GM19328 (cell line): ENCODE results near the gene AXL.
"Not testable (repeated sequence)": the region's sequence is repeated elsewhere in the genome, so short reads cannot be mapped to it uniquely, and the experiment has no call there.

Source experiments
- ATAC-seq: cut with Tn5 transposase; IDR thresholded peaks from one replicate; pipeline ENCODE4 v1.9.1; 2021; ENCODE audit warnings: mild to moderate bottlenecking, moderate library complexity; ENCODE audit not compliant: unreplicated experiment

Gene AXL

GRCh38 chr19:41218615-41219507, at the start of gene AXL:
TSS of gene AXL (plus strand) at chr19:41219223. CDS start at chr19:41219393, 170 bp downstream.
- ATAC-seq: no peak

DNA sequence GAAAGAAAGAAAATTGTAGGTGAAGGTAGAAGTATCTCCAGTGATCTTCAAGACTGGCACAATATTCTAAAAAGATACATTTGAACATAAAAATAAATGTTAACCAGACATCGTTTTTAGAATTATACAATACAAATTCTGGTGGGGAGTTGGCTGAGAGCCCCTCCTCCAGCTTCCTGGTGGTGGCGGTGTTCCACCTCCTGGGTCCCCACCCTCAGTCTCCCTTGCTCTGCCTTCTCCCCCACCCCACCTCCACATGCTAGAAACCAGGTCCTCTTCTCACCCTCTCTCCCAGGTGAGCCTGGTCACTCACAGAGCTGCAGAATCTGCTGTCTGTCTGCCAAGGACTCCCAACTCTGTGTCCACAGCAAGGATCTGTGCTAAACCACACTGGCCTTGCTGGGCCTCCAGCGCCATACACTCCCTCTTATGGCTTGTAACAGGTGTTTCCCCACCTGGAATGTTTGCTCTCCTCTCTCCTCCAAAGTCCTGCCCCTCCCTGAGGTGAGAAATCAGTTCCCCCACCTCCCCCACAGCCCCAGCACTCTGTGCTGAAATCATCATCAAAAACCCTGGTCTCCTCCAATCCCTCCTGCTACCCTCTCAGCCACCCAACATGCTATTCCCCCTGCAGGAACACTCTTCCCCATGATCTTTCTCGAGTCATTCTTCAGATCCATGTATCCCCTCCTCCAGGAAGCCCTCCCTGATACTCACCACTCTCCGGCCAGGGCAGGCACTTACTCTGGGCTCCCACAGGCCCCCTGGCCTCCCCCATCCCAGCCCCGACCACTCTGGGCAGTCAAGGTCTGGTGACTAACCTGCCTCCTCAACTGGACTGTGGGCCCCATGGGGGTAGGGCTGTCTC, 46.5 kb upstream of the AXL start:
- ATAC-seq: no peak

DNA sequence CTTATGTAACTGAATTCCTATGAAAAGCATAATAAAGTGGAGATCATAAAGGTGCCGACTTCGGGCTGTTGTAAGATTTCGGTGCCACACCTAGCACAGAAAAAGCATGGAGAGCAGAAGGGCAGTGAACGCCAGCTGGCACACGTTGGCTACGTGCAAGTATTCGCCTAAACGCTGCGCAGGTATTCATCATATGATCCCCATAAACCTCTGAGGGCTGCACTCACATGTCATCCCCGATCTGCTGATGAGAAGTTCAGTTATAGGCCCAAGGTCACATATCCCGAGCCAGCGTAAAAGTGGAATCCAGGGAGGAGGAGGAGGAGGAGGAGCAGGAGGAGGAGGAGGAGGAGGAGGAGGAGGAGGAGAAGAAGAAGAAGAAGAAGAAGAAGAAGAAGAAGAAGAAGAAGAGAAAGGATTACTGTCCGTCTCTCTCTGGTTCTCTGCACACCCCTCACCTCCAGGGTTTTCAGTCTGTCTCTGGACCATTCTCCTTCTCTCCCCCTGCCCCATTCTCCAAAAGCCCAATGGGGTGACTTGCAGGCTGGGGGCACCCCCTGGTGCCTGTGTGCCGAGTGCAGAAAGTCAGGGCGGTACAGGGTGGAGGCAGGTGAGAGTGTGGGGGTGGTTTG, 44.6 kb upstream of the AXL start:
- no peak for ATAC-seq

DNA sequence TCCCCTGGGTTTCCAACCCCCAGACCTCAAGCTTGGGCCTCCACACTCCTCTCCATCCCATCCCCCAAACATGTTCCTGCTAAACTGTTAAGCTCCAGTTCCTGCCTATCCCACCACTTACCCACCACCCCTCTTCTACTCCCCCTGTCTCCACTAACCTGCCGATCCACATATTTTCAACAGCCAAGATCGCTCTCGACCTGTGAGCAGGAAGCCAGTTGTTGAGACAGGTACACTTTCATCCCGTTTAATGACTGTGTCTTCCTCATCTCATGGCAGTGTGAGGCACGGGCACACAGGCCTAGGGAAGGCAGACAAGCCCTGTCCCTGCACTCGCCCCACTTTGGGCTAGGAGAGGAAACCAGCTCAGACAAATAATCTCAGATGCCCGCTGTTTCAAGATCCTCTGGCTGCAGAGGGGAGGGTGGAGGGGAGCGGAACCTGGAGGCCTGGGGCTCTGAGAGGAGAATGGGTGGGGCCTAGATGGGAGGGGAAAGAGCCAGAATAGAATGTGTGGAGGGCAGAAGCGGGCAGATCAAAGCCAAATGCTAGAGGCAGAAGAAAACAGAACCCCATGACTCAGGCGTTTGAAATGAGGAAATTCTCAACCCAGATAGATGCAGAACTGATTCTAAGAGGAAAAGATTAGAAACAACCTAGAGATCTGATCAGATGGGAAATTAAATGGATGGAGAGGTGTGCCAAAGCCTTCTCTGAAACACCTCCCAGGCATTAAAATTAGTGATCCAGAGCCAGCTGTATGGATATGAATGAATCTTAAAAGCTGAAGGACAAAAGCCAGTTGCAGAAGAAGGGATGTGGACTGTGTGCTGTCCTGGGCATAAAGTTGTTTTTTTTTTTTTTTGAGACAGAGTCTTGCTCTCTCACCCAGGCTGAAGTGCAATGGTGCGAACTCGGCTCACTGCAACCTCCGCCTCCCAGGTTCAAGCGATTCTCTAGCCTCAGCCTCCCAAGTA, 42.9 kb upstream of the AXL start:
- ATAC-seq: no peak

DNA sequence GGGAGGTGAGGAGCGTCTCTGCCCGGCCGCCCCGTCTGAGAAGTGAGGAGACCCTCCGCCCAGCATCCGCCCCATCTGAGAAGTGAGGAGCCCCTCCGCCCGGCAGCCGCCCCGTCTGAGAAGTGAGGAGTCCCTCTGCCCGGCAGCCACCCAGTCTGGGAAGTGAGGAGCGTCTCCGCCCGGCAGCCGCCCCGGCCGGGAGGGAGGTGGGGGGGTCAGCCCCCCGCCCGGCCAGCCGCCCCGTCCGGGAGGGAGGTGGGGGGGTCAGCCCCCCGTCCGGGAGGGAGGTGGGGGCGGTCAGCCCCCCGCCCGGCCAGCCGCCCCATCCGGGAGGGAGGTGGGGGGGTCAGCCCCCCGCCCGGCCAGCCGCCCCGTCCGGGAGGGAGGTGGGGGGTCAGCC, 38.9 kb upstream of the AXL start:
- not testable (repeated sequence) for ATAC-seq

- no peak for ATAC-seq
Measured at GRCh38 chr19:41186971-41187883, 31.8 kb upstream of the AXL start.

DNA sequence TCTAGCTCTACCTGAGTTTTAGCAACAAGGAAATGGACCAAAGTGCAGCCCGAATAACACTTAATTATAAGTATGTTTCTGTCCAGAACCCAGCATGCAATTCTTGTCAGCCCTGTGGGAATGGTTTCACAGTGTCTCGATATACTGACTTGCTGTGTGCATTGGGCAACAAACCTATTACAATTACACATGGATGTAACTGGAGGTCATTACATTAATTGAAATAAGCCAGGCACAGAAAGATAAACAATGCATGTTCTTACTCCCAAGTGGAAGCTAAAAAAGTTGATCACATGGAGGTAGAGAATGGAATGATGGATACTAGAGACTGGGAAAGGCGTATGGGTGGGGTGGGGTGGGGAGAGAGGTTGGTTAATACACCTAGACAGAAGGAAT, 31.1 kb upstream of the AXL start:
- ATAC-seq: no peak

GRCh38 chr19:41189425-41190065, 29.5 kb upstream of the AXL start:
- ATAC-seq: no peak

DNA sequence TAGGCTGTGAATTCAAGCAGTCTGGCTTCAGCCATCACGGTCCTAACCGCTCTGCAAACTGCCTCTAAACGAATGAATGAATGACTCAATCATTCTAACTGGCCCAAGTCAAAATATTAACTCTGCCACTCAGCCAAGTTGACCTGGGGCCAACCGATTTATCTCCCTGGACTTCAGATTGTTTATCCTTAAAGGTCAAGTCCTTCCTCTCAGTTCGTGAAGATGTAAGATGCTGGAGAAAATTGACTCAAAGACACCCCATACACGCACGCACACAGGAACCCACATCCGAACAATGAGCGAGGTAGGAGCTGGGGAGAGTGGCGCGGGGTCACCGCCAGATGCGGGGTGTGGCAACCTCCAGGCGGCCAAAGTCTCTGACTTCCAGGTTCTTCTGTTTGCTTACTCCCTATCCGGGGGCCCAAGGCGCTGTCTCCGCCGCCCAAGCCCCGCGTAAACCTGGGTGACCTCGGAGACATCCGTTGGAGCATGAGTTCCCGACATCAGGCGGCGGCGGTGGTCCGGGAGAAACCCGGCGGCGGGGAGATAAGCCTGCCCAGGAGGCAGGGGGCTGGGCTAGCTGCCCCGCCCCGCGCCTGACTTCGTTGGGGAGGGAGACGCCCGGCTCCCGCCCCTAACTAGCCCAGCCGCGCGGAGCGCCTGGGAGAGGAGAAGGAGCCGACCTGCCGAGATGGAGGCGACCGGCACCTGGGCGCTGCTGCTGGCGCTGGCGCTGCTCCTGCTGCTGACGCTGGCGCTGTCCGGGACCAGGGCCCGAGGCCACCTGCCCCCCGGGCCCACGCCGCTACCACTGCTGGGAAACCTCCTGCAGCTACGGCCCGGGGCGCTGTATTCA, 26.2 kb upstream of the AXL start, which contains the start of gene CYP2S1:
TSS of gene CYP2S1 (plus strand) at position 646 of the 856 bp plus-strand sequence. CDS start at position 692, 46 bp downstream.
- no peak for ATAC-seq

DNA sequence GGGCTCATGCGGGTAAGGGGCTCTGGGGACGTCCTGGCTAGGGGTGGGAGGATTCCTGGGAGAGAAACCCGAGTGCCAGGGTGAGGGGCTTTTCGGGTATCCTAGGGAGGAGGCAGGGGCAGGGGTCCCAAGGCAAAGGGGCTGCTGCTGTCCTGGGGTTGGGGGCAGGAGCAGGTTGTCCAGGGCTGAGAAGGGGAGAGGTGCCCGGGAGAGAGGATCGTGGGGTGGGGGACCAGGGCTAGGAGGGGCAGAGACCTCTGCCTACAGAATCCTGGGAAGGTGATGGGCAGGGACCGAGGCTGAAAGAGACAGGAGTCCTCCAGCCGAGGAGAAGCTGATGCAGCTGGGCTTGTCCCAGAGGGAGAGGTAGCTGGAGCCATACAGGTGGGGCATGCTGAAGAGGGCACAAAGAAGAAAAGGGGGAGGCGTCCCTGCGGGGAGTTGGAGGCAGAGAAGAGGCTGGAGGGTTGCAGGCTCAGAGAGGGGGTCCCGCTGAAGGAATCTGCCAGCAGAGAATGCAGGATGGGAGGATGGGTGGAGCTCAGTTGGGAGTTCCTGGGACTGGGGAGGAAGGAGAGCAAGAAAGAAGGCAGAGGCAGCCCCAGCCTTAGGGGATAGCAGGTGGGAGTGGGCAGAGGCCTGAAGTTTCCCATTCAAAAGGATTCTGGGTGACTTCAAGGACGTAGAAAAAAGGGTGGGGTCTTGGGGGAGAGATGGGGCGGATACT, 25.4 kb upstream of the AXL start:
- ATAC-seq: no peak

DNA sequence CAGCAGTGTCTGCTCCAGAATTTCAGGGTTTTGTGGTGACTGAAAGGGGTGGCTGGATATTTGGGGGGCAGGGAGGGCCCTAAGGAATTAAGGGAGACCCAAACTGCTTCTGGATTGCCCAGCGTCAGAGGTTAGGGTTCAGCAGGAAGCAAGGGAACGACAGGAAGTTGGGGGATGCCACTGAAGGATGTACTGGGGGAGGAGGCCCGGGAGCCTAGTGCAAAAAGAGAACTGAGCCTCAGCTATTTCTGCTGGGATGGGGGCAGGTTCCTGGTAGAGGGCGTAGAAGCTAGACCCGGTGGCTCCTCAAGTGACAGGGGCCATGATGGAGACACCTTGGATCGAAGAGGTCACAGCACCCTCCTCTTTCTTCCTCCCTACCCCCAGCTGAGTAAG, 24.9 kb upstream of the AXL start:
- no peak for ATAC-seq

DNA sequence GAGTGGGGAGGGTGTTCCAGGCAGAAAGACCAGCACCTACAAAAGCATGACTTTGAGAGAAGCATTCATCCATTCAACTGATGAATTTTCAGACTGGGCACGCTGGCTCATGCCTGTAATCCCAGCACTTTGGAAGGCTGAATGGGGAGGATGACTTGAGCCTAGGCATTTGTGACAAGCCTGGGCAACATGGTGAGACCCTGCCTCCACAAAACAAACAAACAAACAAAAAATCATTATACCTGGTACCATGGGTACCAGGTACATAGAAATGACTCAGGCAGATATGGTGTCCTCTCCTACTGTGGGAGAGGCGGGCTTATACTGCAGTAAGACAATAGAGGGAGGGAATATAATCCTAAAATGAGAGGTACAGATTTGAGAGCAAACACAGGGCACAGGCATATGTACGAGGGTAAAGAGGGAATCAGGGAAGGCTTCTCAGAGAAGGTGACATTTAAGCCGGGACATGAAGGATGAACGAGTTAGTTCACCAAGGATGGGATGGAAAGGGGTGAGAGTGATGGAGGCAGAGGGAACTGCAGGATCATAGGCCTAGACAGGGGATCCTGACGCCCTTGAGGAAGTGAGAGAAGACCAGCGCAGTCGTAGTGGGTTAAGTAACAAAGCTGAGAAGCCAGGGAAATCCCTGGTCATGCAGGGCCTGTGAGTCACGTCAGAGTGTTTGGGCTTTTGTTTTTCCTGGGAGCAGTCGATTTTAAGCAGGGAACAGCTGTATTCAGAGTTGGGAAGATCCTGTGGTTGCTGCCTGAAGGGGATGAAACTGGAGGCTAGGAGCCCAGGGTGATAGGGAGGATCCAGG, 23.1 kb upstream of the AXL start:
- no peak for ATAC-seq

GRCh38 chr19:41198559-41198958, 20.5 kb upstream of the AXL start:
- ATAC-seq: no peak

DNA sequence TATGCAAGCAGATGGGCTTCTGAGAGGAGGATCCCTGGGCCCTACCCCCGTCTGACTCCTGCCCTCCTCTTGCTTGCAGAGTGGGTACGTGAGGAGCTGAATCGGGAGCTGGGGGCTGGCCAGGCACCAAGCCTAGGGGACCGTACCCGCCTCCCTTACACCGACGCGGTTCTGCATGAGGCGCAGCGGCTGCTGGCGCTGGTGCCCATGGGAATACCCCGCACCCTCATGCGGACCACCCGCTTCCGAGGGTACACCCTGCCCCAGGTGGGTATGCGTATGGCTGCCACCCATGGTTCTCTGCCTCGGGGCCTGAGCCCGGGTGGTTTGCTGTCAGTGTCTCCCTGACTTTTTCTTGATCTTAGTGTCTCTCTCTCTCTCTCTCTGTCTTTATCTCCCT, 15.7 kb upstream of the AXL start:
- ATAC-seq: no peak

- not testable (repeated sequence) for ATAC-seq
Measured at GRCh38 chr19:41204338-41204737, 14.7 kb upstream of the AXL start.

DNA sequence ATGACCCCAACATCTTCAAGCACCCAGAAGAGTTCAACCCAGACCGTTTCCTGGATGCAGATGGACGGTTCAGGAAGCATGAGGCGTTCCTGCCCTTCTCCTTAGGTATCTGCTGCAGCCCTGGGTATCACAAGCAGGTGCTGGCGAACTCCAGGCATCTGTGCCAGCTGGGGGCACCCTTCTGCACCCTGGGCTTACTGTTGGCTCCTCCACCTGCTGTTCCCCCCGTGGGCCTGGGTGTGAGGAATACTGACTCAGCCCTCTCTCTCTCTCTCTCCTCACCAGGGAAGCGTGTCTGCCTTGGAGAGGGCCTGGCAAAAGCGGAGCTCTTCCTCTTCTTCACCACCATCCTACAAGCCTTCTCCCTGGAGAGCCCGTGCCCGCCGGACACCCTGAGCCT, 13.0 kb upstream of the AXL start:
- no peak for ATAC-seq
